ENCODE results near the gene TMC1.

GRCh38 chr9:72872718-72873117 is 351.3 kb downstream of the TMC1 start:
- TF ChIP-seq, protein P1, sequence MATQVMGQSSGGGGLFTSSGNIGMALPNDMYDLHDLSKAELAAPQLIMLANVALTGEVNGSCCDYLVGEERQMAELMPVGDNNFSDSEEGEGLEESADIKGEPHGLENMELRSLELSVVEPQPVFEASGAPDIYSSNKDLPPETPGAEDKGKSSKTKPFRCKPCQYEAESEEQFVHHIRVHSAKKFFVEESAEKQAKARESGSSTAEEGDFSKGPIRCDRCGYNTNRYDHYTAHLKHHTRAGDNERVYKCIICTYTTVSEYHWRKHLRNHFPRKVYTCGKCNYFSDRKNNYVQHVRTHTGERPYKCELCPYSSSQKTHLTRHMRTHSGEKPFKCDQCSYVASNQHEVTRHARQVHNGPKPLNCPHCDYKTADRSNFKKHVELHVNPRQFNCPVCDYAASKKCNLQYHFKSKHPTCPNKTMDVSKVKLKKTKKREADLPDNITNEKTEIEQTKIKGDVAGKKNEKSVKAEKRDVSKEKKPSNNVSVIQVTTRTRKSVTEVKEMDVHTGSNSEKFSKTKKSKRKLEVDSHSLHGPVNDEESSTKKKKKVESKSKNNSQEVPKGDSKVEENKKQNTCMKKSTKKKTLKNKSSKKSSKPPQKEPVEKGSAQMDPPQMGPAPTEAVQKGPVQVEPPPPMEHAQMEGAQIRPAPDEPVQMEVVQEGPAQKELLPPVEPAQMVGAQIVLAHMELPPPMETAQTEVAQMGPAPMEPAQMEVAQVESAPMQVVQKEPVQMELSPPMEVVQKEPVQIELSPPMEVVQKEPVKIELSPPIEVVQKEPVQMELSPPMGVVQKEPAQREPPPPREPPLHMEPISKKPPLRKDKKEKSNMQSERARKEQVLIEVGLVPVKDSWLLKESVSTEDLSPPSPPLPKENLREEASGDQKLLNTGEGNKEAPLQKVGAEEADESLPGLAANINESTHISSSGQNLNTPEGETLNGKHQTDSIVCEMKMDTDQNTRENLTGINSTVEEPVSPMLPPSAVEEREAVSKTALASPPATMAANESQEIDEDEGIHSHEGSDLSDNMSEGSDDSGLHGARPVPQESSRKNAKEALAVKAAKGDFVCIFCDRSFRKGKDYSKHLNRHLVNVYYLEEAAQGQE (tag by site-specific recombination; IDR thresholded peaks at IDR 0.05): no peak
- TF ChIP-seq ZNF785 (tag by site-specific recombination; IDR thresholded peaks at IDR 0.05) (no peak), ZBTB11 (tag by site-specific recombination; conservative IDR thresholded peaks at IDR 0.05; ENCODE audit: low read depth) (no peak), GFI1B (tag by site-specific recombination; IDR thresholded peaks at IDR 0.05) (no peak), SETDB1 (IDR thresholded peaks at IDR 0.05; ENCODE audit: insufficient read length, low read length) (no peak), ZNF704 (tag by site-specific recombination; IDR thresholded peaks at IDR 0.05) (no peak), ZBTB1 (tag by site-specific recombination; IDR thresholded peaks at IDR 0.05) (no peak), PRDM10 (tag by site-specific recombination; IDR thresholded peaks at IDR 0.05) (no peak), ZNF792 (tag by site-specific recombination; IDR thresholded peaks at IDR 0.05) (no peak)
- TF ChIP-seq, protein P2, sequence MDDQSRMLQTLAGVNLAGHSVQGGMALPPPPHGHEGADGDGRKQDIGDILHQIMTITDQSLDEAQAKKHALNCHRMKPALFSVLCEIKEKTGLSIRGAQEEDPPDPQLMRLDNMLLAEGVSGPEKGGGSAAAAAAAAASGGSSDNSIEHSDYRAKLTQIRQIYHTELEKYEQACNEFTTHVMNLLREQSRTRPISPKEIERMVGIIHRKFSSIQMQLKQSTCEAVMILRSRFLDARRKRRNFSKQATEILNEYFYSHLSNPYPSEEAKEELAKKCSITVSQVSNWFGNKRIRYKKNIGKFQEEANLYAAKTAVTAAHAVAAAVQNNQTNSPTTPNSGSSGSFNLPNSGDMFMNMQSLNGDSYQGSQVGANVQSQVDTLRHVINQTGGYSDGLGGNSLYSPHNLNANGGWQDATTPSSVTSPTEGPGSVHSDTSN (CRISPR knock-in tag; IDR thresholded peaks at IDR 0.05): no peak
- TF ChIP-seq, protein P3, sequence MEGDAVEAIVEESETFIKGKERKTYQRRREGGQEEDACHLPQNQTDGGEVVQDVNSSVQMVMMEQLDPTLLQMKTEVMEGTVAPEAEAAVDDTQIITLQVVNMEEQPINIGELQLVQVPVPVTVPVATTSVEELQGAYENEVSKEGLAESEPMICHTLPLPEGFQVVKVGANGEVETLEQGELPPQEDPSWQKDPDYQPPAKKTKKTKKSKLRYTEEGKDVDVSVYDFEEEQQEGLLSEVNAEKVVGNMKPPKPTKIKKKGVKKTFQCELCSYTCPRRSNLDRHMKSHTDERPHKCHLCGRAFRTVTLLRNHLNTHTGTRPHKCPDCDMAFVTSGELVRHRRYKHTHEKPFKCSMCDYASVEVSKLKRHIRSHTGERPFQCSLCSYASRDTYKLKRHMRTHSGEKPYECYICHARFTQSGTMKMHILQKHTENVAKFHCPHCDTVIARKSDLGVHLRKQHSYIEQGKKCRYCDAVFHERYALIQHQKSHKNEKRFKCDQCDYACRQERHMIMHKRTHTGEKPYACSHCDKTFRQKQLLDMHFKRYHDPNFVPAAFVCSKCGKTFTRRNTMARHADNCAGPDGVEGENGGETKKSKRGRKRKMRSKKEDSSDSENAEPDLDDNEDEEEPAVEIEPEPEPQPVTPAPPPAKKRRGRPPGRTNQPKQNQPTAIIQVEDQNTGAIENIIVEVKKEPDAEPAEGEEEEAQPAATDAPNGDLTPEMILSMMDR (tag by site-specific recombination; IDR thresholded peaks at IDR 0.05): no peak
